Uterus (tissue), 4 donors: ENCODE data around the gene KRT7. TPM values are rescaled to one million over a fixed set of nuclear protein-coding genes. Genes with fewer than 3 reads are reported as not detected.

Source experiments
- DNase-seq, 2 donors: peaks; one replicate each; pipeline ENCODE4 v3.0.0-alpha.2; 2019 to 2020
- H3K27ac ChIP-seq, 2 donors: fragments of 200-600 bp; sonication (generic); 1 replicate in 1 of 2; 2 replicates in 1 of 2; pipeline ENCODE4 v1.5.1; 2016 to 2018
- H3K27me3 ChIP-seq, 2 donors: fragments of 200-600 bp; sonication (generic); one replicate each; pipeline ENCODE4 v1.5.1; 2018 to 2019; ENCODE audit warnings: control low read depth in 1 of 2
- H3K36me3 ChIP-seq, 2 donors: fragments of 200-600 bp; sonication (generic); one replicate each; pipeline ENCODE4 v1.5.1; 2019; ENCODE audit warnings: control low read depth in 1 of 2
- H3K4me1 ChIP-seq, 2 donors: fragments of 200-600 bp; sonication (generic); one replicate each; pipeline ENCODE4 v1.5.1; 2018 to 2019; ENCODE audit warnings: control low read depth in 1 of 2
- H3K4me3 ChIP-seq, 2 donors: fragments of 200-600 bp; sonication (generic); 1 replicate in 1 of 2; 2 replicates in 1 of 2; pipeline ENCODE4 v1.5.1; 2018 to 2019; ENCODE audit warnings: mild to moderate bottlenecking in 1 of 2
- H3K9me3 ChIP-seq, 2 donors: fragments of 200-600 bp; sonication (generic); one replicate each; pipeline ENCODE4 v1.5.1; 2019; ENCODE audit warnings: control low read depth in 1 of 2
- CTCF ChIP-seq, 4 experiments: fragments of 200-600 bp in 2 of 4; fragments of 450-650 bp in 2 of 4; sonication (generic) in 2 of 4; IDR thresholded peaks; one replicate each; pipeline ENCODE4 v1.5.1; 2016 to 2019; ENCODE audit warnings: antibody characterized with exemption in 4 of 4, mild to moderate bottlenecking in 2 of 4, moderate library complexity in 1 of 4
- POLR2A ChIP-seq, 2 donors: fragments of 450-650 bp; IDR thresholded peaks; one replicate each; pipeline ENCODE4 v1.6.1; 2016; ENCODE audit warnings: antibody characterized with exemption in 2 of 2, mild to moderate bottlenecking in 1 of 2, moderate library complexity in 1 of 2
- intact Hi-C: fragments of 100-400 bp; cut with DNase I; formaldehyde crosslinking; loops from one replicate; pipeline ENCODE4 v1.15.1; 2023; ENCODE audit warnings: low total_unique reads
- total RNA-seq, 4 donors: library from RNA; depleted of rRNA in 3 of 4; stranded (reverse); fragments of >200 nt in 3 of 4; gene quantifications; one replicate each; pipeline versions ENCODE4 v1.1.0 to v1.2.4, GENCODE V29; 2014 to 2023
- donor health status: DM: yes; HTN: yes; CAD: no.

Gene KRT7
- total RNA-seq, 4 donors from 2014 or later: 2.1 to 51.2 (median 5.1) TPM; not detected in 1

GRCh38 chr12:52228366-52228765 is 4.7 kb upstream of the KRT7 start:
- H3K4me1 ChIP-seq: no peaks in the 10 kb centered on the region
- DNase-seq: no peak
- no peak overlapping the region for H3K27ac ChIP-seq
- intact Hi-C loops: no loop called here
- H3K36me3 ChIP-seq: no peaks in the 10 kb centered on the region
- no peaks in the 10 kb centered on the region for H3K9me3 ChIP-seq
- no peak overlapping the region for H3K4me3 ChIP-seq
- H3K27me3 ChIP-seq: peaks cover 0 to 3% of the 10 kb centered on the region in 2 donors
- TF ChIP-seq CTCF (IDR thresholded peaks at IDR 0.05) (no peak), POLR2A (IDR thresholded peaks at IDR 0.05) (no peak)

- Histone ChIP-seq H3K4me3 (no peak overlapping the region), H3K27ac (no peak overlapping the region), H3K27me3 (peaks cover 0 to 3% of the 10 kb centered on the region in 2 donors), H3K9me3 (no peaks in the 10 kb centered on the region), H3K36me3 (no peaks in the 10 kb centered on the region), H3K4me1 (no peaks in the 10 kb centered on the region)
- intact Hi-C loops: no loop called here
- DNase-seq: no peak
- TF ChIP-seq POLR2A (IDR thresholded peaks at IDR 0.05): no peak
- TF ChIP-seq CTCF (IDR thresholded peaks at IDR 0.05): no peak
These were observed 4.1 kb upstream of the KRT7 start for GRCh38 chr12:52228931-52229330.

GRCh38 chr12:52229836-52230343 is 3.2 kb upstream of the KRT7 start:
- TF ChIP-seq CTCF (IDR thresholded peaks at IDR 0.05) (no peak), POLR2A (IDR thresholded peaks at IDR 0.05) (no peak)
- no peak for DNase-seq

GRCh38 chr12:52230364-52231281 is 2.4 kb upstream of the KRT7 start:
- no peaks in the 10 kb centered on the region for H3K9me3 ChIP-seq
- intact Hi-C loops: no loop called here
- H3K4me3 ChIP-seq: no peak overlapping the region
- peaks cover 0 to 3% of the 10 kb centered on the region in 2 donors for H3K27me3 ChIP-seq
- H3K27ac ChIP-seq: no peak overlapping the region
- no peak for DNase-seq
- H3K36me3 ChIP-seq: no peaks in the 10 kb centered on the region
- TF ChIP-seq CTCF (IDR thresholded peaks at IDR 0.05): no peak
- no peak for TF ChIP-seq POLR2A (IDR thresholded peaks at IDR 0.05)
- no peaks in the 10 kb centered on the region for H3K4me1 ChIP-seq

More at GRCh38 chr12:52229836-52230343, 3.2 kb upstream of the KRT7 start:
- Histone ChIP-seq H3K27ac (no peak overlapping the region), H3K27me3 (peaks cover 0 to 3% of the 10 kb centered on the region in 2 donors), H3K9me3 (no peaks in the 10 kb centered on the region), H3K4me3 (no peak overlapping the region), H3K36me3 (no peaks in the 10 kb centered on the region), H3K4me1 (no peaks in the 10 kb centered on the region)
- intact Hi-C loops: no loop called here
